Glomerular visceral epithelial cell (primary cell): ENCODE data around the gene POLR2B.
"Not testable (repeated sequence)": the region's sequence is repeated elsewhere in the genome, so short reads cannot be mapped to it uniquely, and the experiment has no call there.

Experiments
- DNase-seq: peaks from one replicate; pipeline ENCODE4 v3.0.0-alpha.2; 2016; ENCODE audit errors: extremely low spot score

Gene POLR2B

DNA sequence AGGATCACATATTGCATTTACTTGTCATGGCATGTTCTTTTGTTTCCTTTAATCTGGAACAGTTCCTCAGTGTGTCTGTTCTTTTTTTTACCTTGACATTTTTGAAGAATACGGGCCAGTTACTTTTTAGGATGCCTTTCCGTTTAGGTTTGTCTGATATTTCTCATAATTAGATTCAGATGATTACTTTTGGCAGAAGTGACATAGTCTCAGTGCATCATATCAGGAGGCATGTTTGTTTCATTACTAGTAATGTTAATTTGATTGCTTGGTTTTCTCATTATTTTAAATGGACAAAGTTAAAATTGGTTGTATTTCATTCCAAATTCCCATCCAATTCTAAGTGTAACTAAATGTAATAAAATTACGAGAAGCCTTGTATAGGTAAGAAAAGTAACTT is 8.3 kb downstream of the POLR2B start:
- no peak for DNase-seq

DNA sequence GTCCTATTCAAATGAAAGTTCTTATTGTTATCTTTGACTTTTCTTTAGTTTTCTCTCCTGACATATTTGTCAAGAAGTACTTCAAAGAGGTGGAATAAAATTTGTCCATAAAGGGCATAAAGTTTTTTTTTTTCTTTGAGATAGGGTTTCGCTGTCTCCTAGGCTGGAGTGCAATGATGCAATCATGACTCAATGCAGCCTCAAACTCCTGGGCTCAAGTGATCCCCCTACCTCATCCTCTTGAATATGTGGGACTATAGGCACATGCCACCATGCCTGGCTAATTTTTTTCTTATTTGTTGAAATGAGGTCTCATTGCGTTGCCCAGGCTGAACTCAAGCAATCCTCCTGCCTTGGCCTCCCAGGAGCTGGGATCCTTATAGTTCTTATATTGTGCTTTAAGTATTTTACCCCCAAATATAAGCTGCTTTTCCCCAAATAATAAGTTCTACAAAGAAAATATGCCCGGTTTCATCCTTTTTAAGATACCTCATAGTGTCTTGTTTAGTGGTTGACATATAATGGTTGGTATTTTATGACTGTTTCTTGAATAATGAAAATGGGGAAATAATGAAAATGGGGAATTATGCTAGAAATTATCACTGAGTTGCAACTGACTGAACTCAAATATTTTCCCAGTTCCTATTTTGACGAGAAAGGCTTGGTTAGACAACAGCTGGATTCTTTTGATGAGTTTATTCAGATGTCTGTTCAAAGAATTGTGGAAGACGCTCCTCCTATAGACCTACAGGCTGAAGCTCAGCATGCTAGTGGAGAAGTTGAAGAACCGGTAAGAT is 11.6 kb downstream of the POLR2B start:
- no peak for DNase-seq

DNA sequence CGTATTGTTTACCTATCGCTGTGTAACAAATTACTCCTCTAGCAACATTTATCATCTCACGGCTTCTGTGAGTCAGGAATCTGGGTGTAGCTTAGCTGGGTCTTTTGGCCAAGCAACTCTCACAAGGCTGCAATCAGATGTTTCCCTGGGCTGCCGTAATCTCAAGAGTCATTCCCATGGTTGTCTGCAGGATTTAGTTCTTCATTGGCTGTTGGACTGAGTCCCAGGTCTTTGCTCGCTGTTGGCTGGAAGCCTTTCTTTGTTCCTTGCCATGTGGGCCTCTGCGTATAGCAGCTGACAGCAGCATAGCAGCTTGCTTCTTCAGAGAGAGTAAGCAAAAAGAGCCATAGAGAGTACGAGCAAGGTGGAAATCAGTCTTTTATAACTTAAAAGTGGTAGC is 16.8 kb downstream of the POLR2B start:
- DNase-seq: no peak

DNA sequence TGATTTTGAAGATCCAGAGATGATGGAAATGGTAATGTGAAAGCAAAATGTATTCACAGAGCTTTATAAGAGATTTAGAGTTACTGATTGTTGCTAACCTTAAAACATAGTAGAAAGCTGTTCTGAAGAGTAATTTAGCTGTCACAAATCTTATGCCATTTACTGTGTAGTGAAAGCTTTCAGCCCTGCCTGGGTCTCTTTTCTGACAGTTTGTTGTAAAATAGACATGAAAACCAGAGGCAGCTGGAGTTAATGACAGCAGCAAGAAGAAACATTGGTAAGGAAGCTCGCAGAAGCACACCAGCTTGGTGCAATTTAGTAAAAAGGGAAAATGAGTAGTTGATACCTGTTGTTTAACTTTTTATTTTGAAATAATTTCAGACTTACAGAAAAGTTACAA is 21.1 kb downstream of the POLR2B start:
- DNase-seq: no peak

DNA sequence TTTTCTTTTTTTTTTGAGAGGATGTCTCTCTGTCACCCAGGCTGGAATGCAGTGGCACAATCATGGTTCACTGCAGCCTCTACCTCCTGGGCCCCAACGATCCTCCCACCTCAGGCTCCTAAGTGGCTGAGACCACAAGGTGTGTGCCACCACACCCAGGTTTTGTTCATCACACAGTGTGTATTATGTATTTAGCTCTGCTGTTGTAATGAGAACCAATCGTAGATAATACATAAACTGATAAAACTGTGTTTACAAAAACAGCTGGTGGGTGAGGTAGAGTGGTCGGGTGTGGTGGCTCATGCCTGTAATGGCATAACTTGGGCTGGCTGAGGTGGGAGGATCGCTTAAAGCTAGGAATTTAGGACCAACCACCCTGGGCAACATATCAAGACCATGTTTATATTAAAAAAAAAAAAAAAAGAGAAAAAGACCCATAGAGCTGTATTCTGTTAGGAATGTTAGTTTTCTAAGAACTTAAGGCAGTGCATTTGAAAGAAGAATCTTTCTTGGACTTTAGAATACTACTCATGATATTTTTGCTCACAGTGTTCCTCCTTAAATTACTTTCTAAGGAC is 34.9 kb downstream of the POLR2B start:
- no peak for DNase-seq

DNA sequence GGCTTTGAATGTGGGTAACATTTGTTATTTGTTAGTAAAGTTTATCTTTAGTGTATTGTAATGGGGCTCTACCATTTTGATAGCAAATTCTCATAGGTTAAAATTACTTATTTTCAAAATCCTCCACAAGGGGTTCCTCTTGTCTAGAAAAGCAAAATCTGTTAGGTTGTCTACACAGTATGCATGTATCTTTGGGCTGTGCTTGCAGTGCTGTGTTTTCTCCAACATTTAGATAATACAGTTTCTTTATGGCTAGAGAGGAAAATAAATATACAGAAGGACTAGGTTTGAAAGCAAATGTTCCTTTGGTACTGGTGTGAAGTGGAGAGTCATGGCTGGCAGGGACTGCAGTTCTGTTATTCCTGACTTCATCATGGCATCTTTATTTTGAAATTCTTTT is 40.3 kb downstream of the POLR2B start:
- DNase-seq: no peak

DNA sequence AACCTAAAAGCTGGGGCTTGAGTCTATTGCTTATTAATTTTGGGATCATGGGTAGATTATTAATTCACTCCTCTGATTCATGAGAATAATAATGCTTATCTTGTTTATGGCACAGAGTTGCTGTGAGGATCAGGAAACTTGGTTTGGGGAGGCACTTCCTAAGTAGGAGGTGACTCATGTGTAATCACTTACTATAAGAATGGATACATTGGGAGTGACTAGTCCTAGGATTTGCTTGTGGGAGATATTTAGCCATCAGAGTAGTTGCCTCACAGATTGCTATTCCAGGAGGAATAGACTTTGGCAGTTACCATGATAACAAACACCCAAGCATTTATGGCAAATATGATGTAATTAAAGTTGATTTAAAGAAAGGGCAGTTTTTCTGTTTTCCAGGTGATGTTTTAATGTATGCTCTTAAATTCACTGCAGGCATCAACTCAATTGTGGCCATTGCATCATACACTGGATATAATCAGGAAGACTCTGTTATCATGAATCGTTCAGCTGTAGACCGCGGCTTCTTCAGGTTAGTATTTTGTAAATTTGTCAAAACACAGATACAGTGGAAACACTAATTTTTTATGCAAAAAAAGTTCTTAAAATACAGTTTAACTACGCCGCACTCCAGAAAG is 41.9 kb downstream of the POLR2B start:
- peak; percentile 71 for DNase-seq

DNA sequence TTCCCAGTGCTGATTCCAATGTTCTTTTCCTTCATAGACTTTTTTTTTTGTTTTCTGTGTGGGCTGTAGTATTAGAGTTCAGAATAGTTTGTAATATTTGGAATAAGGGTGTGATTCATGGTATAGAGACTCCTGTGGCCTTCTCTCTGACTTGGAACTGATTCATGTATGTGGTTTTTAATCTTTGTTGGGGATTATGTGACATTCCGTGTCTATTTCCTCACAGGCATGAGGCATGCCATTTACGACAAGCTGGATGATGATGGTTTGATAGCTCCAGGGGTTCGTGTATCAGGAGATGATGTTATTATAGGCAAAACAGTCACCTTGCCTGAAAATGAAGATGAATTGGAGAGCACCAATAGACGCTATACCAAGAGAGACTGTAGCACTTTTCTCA is 44.4 kb downstream of the POLR2B start:
- peak; percentile 90 for DNase-seq

DNA sequence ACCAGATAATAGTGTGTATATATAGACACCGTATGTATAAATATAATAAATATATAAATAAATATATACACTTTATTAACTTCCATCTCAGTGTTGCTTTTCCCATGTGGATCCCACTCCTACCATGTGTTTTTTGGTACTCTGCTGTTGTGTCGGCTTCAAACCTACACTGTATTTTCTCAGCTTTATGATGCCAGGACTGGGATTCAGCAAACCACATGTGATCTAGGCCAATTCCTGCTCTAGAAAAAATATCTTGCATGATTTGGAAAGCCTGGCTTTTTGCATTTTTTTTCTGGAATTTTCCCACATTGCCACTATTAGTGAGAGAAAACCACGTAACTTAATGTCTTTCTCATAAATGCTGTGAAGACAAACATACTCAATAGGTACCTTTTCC is 55.8 kb downstream of the POLR2B start:
- DNase-seq: no peak

DNA sequence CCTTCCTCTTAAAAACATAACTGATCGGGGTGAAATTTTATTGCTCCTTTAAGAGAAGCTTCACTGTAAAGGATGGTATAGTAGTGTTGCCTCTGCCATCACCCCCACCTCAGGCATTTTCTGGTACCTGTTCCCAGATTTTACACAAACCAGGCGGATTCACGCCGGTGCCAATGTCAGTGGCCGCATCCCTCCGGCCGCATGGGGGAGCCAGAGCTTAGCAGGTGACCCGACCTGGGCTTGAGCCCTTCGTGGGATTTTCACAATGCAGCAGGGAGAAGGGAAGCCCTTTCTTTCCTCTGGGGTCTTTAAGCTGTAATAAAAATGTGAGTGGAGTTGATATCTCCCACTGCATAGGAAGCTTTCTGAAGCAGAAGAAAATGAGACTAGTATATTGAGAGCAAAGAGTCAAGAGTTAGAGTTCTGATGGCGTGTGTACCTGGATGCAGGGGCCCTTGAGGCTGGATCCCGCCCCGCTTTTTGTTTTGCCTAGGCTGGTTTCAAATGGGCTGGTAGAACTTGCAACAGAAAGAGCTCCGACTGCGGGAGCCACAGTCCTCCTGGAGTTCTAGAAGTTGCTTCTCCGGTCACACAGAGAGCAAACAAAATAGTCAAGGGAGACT is 59.4 kb downstream of the POLR2B start:
- DNase-seq: peak; percentile 60

DNA sequence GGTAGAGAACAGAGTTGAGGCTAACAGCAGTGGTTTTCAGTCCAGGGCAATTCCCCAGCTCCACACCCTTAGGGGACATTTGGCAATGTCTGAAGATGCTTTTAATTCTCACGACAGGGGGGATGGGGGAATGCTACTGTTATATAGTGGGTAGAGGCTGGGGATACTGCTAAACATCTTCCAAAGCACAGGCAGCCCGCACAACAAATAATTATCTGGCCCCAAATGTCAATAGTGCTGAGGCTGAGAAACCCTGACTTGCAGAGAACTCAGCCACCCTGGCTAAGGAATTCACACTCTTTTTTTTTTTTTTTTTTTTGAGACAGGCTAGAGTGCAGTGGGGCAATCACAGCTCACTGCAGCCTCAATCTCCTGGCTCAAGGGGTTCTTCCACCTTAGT is 60.6 kb downstream of the POLR2B start:
- peak; percentile 37 for DNase-seq

DNA sequence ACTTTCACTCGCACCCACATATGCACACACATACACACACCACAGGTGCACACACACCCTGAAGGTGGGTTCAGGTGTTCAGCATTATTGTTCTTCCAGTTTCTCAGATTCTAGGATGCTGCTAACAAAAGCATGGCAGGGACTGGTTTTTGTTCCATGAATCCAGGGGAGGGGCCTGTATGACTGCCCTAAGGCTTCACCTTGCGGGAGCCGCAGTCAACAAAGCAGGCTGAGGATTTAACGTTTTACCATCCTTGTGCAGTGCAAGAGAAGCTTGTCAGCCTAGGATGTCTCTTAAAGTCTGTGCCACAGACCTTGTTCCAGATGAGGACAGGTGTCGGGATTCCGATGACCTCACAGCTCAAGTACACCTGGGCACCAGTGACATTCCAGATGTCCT is 61.8 kb downstream of the POLR2B start:
- no peak for DNase-seq

DNA sequence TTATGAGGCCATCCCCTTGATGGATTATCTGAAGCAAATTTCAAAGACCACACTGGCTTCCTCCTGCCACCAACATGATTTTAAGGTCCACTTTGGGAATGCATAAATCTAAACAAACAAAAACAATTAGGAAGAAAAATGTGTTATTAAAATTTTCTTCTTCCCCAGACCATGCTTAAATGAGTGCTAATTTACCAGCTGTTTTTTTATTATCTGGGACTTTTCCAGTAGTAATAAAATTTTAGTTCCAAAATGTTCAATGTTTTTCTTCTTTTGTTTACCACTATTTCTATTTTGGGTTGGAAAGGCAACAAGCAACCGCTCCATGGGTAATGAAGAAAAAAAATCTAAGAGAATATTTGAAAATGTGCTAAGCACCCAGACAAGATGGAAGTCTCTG is 62.3 kb downstream of the POLR2B start:
- no peak for DNase-seq

DNA sequence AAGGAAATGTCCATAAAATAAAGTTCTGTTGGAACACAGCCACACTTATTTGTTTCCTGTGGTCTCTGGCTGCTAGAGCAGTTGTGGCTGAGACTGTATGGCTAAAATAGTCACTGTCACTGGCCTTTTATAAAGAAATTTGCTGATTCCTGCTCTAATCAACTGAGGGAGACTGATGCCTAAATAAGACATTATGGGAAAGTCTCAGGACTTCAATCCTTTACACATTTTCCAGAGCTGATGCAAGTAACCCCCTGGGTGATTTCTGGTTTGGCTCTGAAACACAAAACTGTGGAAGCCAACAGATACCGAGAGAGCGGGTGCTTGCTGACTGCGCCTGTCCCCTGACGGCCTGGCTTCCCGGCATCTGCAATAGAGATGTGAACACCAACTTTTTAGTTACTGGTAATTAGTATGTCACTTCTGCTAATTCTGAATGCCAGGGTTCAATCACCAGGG is 64.0 kb downstream of the POLR2B start:
- DNase-seq: no peak

DNA sequence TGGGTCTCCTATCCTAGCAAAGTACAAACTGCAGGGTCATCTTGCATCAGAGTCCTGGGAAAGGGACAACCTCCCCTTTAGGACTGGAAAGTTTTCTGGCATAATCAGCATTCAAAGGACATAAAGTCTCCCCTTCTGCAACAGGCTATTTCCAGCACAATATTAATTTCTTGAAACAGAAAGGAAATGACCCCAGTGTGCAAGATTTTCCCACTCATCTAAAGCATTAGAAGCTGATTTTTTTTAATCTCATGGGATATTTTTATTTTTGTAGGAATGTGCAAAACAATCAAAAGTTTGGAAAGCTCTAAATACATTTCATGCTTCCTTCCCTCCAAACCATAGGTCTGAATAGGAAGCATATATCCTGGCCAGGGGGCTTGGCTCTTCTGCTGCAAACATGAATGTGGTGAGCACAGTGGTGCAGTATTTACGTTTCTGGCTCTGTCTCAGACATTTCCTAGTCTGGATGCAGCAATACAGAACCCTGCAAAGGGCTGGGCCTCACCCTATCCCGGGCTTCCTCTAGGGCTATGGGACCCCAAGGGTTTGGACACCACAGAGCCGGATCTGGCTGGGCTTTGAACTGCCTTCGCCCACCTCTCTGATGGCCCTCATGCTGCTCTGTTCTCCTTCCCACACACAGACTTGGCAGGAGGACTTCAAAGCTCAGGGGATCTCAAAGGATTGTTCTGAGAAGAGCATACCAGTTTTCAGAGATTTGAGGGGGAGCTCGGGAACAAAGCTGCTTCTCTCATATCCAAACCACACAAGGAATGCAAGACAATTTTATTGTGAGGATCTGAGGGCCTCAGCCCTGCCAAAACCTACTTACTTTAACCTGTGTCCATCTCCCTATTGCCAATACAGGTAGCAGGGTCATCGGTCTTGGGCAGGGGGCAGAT is 64.9 kb downstream of the POLR2B start:
- no peak for DNase-seq

DNA sequence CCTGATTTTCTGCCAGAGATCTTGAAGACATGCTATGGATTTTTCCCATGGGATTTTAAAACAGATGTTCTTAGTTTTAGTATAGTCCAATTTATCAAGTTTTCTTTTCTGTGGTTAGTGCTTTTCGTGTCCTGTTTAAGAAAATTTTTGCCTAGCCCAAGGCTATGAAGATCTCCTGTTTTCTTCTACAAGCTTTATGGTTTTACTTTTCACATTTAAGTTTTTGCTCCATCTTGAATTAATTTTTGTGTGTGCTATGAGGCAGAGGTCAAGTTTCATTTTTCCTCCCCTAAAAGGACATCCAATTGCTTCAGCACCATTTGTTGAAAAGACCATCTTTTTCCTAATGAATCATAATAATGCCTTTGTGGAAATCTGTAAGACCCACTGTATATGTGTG is 65.6 kb downstream of the POLR2B start:
- no peak for DNase-seq

DNA sequence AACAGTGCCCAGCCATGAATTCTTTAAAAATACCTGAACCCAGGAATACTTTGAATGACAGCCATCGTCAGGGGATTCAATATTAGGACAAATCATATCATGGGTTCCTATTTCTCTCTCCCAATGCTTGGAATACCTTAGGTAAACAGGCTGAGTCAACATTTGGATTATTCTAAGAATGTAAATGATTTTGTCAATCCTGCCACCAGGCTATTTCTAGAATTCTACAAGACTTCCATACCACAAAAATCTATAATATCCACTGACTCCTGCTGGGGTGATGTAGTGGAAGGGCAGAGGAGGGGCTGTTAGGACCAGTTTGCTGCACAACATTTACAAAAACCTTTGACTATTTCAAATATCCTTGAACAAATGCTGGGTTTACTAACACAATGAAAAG is 66.3 kb downstream of the POLR2B start:
- peak; percentile 52 for DNase-seq

DNA sequence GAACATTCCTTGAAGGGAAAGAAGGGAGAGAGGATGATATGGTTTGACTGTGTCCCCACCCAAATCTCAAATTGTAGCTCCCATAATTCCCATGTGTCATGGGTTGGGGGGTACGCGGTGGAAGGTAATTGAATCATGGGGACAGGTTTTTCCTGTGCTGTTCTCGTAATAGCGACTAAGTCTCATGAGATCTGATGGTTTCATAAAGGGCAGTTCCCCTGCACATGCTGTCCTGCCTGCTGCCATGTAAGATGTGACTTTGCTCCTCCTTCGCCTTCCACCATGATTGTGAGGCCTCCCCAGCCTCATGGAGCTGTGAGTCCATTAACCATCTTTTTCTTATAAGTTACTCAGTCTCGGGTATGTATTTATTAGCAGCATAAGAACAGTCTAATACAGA is 68.3 kb downstream of the POLR2B start:
- not testable (repeated sequence) for DNase-seq

DNA sequence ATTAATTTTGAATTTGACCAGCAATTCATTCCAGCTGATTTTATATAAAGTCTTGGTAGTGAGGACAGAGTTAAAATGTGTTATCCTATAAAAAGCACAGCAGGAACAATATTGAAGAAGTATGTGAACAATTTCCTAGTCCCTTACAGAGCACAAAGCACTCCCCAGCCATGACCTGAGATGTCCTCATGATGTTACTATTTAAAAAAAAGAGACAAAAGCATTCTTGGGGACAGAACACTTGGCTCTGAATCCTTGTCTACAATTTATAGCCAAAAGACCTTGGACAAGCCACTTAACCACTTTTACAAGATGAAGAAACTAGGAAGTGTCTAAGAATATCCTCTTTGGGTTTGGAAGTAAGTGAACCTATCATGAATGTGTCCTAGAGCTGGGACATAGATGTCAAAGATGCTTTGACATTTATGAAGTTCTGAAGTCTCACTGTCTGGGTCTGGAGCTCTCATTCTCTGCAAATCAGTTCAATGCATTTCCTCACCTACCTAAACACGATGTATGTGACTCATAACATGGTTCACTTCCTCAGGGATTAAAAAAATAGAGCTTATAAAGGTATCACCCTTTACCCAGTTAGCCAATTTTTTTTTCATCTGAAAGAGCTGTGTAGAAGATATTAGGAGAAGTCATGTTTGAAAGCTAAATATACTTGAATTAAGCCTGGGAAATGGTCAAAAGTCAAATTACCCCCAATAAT is 70.1 kb downstream of the POLR2B start:
- peak; percentile 51 for DNase-seq

DNA sequence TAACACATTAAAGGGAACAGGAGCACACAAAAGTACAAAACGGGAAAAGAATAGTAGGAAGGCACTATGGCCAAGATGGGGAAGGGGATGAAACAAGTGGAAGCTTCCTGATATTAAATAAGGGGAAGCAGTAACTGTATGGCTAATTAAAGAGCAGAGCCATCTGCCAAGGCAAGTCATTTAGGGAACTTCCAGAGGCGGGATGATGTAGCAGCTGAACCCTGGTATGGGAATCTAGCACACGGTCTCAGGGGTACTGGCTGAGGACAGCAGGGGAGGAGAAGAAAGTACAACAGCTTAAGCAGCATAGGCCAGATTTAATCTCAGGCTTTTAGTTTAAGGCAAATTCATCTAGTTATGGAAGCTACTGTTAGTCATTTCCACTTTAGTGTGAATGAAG is 72.4 kb downstream of the POLR2B start:
- DNase-seq: no peak

DNA sequence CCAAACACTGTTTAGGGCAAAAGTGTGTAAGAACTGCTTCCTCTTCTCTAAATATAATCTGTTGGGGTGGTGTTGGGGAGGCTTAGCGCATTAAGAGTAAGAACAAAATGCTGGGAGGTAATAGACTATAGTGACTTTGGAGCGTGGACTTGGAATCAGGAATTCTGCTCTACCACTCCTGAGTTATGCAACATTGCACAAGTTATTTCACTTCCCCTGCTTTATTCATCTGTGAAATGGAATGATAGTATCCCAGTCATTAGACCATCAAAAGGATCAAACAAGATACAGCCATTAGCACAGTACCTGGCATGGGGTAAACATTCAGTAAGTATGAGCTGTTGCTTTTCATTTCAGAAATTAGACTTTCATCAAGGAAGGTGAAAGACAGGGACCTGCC is 72.8 kb downstream of the POLR2B start:
- DNase-seq: no peak
